NCI-H82 (cell line): Measurements from ENCODE around the gene RFT1.

Experiments
- DNase-seq: peaks from one replicate; lab custom pipeline; 2025; lab: John Stamatoyannopoulos, UW

RFT1 gene

DNA sequence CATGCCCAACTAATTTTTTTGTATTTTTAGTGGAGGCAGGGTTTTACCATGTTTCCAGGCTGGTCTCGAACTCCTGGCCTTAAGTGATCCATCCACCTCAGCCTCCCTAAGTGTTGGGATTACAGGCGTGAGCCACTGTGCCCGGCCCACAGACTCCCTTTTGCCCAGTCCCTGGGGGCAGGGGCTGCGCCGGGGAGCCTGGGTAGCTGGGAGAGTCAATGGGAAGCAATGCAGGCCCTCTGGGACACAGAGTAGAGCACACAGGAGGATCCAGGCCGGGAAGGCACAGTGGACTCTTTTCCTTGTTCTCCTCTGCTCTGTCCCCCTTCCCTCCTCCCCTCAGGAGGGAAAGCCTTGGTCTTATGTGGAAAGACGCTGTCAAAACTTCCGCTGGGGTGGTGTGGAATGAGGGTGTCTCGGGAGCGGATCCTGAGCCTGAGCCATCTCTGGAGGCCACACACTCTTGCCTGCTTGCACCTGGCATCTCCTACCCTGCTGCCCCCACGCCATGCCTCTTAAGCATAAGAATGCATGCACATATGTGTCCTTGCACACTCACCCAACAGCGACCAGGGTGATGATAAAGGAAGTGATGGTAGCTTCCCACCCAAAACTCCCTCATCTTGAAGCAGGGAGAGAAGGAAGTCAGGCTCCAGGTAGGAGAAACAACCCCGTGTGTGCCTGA, 18.9 kb upstream of the RFT1 start:
- DNase-seq, result no peak

DNA sequence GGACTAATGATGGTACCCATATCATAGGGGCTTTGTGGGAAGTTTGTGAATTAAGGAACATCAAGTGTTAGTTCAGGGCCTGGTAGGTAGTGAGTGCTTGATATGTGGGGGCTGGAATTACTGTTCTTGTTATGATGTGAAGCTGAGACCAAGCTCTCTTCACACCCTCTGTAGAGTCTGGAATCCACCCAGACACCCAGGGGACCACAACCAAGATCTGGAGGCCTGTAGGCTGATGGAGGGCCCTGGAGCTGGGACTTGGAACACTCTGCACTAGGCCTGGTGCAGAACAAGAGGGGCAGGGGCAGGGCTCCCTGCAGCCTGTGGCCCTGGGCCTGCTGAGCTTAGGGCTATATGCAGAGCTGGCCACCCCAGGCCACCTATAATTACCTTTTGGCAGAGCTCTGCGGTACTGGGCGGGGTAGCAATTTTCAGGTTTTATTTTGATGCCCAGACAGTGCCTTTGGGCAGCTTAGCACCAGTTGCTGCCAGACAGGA, 17.7 kb upstream of the RFT1 start:
- DNase-seq, result no peak

DNA sequence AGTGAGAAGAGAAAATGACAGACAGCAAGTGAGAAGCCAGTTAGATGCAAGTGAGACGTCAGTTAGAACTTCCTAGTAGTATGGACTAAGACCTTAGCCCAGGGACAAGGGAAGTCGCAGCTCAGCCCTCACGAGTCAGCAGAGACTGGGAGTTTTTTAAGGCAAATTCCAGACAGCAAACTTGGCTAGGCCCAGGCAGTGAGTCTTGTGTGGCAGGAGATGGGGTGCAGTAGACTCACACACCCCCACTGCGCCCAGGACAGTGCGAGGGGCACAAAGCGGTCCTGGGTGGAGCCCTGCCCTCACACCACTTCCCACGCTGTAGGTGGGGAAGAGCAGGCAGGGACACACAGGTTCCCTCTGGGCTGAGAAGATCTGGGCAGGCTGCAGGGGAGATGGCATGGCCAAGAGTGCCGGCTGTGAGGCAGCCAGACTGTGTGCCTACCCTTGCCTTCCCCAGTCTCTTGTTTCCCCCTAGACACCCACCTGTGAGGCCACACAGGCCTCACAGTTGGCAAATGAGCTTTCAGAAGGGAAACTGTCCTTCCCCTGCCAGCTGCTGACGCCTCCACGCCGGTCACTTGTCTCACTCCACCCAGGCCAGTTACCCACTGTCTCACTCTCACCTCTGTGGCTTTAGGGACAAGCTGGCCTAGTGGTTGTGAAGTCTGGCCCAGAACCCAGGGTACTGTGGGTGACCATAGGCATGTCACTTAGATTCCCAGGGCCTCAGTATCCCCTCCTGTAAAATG, 17.1 kb upstream of the RFT1 start:
- no peak for DNase-seq

DNA sequence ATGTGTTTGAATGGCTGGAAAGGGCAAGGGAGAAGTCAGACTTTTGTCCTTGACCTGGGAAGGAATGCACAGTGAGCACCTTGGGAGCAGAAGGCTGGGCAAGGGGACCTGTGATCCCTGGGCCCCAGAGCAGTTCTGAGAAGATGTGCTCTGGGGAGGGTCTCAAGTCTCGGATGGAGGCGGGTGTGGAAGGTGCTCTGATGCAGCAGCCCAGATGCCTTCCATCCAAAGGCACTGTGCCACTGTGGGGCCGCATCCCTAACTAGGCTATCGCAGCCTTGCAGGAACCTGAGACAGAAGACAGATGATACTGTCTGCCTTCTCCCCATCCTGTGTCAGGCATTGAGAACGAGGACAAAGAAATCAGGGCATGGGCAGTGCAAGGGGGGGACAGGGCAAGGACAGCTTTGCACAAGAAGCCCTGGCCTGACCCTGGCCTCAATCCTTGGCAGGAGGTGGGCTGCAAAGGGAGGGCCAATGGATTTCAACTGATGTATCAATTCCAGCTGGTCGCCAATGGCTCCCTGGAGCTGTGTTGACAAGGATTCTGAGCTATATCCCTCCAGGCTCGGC, 16.2 kb upstream of the RFT1 start:
- no peak for DNase-seq

- no peak for DNase-seq
Measured at GRCh38 chr3:53145713-53146080, 15.5 kb upstream of the RFT1 start.

GRCh38 chr3:53144862-53145712, 14.9 kb upstream of the RFT1 start:
- no peak for DNase-seq

DNA sequence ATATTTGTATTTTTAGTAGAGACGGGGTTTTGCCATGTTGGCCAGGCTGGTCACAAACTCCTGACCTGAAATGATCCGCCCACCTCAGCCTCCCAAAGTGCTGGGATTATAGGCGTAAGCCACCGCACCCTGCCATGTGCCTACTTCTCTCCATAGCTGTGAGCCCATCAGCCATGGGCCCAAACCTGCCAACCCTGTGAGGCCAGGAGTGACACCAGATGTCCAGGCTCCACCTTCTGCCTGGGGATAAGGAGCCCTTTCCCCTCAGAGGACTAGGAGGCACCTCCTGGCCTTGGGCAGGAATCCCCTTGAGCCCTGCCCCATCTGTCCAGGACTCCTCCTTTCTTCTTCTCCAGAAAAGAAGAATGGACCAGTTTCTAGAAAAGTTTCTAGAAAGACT, 14.2 kb upstream of the RFT1 start:
- DNase-seq, result peak; percentile 50

DNA sequence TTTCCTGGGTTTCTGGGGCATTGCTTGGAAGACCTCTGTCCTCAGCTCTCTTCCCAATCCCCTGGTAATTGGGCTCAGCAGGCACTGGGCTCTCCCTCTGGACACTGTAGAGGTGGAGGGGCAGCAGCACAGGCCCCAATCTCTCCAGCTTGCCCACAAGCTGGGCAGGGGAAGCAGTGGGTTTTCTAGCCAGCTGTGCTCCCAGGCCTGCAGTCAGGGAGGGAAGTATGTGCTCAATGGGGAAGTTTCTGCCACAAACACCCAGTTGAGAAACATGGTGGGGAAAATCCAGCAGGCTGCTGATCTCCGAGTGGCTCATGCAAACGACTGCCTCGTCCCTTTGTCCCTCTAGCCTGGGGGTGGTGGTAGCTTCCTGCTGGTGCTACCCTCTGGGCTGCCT, 12.8 kb upstream of the RFT1 start:
- DNase-seq, result no peak

DNA sequence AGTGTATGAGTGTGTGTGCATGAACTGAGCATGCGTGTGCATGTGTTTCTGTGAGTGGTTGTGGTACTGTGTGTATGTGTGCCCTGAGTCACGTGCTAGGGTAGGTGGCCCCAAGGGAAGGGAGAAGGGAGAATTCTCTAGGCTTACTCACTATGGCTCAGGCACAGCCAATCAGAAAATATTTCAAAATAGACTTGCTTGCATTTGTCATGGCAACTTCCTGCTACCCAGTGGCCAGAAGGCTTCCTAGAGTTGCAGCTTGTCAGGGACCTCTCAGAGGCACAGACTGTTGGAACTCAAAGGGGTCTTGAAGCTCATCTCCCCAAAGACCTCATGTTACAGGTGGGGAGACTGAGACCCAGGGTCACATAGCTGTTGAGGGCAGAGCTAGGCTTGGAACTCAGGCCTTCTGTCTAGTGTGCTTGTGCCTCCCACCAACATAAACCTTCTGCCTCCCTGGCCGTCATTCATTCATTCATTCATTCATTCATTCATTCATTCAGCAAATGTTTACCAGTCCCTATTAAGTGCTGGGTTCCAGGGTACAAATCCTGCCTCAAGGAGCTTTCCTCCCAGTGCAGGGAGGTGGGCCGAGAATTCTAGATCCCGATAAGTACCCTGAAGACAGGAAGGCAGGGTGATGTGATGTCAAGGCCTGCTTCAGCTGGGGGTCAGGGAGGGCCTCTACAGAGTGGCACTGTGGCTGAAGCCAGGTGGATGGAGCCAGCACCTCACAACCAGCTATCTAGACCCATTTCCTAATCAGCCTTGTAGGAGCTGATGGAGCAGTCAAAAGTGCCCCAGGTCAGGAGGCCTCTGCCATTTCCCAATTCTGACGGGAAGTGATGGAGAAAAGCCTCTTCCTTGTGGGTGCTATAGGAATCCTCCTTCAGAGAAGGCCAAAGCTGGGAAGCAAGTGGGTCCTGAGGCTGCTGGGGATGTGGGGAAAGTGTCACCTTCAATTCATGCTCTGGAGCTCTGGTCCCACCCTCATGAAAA, 10.9 kb upstream of the RFT1 start:
- no peak for DNase-seq

- DNase-seq, result no peak
Measured at GRCh38 chr3:53139906-53140846, 9.9 kb upstream of the RFT1 start.

- DNase-seq, result no peak
Measured at GRCh38 chr3:53137835-53138446, 7.7 kb upstream of the RFT1 start.

- DNase-seq, result no peak
Measured at GRCh38 chr3:53137221-53137620, 7.0 kb upstream of the RFT1 start.

- peak; percentile 67 for DNase-seq
Measured at GRCh38 chr3:53134631-53135232, 4.5 kb upstream of the RFT1 start.

GRCh38 chr3:53132347-53132746, 2.1 kb upstream of the RFT1 start:
- no peak for DNase-seq

DNA sequence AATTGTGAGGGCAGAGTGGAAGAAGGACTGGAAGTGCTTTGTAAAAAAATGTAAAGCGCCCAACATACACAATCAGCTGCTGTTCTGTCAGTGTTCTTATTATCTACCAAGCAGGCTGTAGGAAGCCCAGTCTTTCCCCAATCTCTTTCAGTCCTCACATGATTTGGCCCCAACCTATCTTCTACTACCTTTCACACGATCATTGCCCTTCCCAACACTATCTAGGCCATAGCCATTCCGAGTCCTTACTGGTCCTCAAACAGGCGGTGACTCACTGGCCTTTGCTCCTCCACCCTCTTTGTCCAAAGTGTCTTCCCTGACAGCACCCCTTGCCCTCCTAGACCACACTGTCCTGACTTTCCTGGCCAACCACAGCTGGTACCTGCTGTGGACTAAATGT, 861 bp upstream of the RFT1 start:
- no peak for DNase-seq

DNA sequence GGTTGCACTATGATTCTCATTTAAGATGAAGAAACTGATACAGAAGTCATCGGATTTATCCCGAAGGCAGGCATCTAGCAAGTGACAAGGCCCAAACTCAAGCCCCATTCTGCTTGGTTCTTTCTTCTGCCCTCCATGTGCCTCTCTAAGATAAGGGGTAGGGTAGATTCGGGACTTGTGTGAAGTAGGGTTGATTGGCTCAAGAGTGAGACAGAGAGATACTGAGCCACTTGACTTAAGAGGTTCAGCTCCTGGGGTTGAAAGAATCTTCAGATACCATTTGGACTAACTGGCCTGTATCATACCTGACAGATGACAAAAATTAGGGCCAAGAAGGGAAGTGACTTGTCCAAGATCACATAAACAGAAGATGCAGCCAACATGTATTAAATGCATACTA, 891 bp downstream of the RFT1 start:
- DNase-seq, result peak; percentile 10

- no peak for DNase-seq
Measured at GRCh38 chr3:53126601-53127000, 3.6 kb downstream of the RFT1 start.

- DNase-seq, result no peak
Measured at GRCh38 chr3:53123953-53124352, 6.3 kb downstream of the RFT1 start.

GRCh38 chr3:53123510-53123909, 6.7 kb downstream of the RFT1 start:
- DNase-seq, result no peak
